Ascending aorta (tissue), 2 donors: ENCODE measurements around the gene RAB40C. TPM values are rescaled to one million over a fixed set of nuclear protein-coding genes. Genes with fewer than 3 reads are reported as not detected.

Experiments
- DNase-seq, 2 donors: peaks; one replicate each; pipeline ENCODE4 v3.0.0-alpha.2; 2019; ENCODE audit warnings: low spot score in 2 of 2
- H3K27ac ChIP-seq, 2 donors: fragments of 200-600 bp; sonication (generic); one replicate each; pipeline ENCODE4 v1.5.1; 2016 to 2017; ENCODE audit warnings: mild to moderate bottlenecking in 1 of 2
- H3K27me3 ChIP-seq: fragments of 200-600 bp; sonication (generic); one replicate; pipeline ENCODE4 v1.5.1; 2017
- H3K36me3 ChIP-seq, 2 donors: fragments of 200-600 bp; sonication (generic); one replicate each; pipeline ENCODE4 v1.5.1; 2016
- H3K4me1 ChIP-seq, 2 donors: fragments of 200-600 bp; sonication (generic); one replicate each; pipeline ENCODE4 v1.5.1; 2016 to 2017; ENCODE audit warnings: mild to moderate bottlenecking in 1 of 2
- H3K4me3 ChIP-seq, 2 donors: fragments of 200-600 bp; sonication (generic); one replicate each; pipeline ENCODE4 v1.5.1; 2016 to 2017; ENCODE audit warnings: mild to moderate bottlenecking in 1 of 2
- H3K9me3 ChIP-seq, 2 donors: fragments of 200-600 bp; sonication (generic); one replicate each; pipeline ENCODE4 v1.5.1; 2016
- intact Hi-C: fragments of 100-400 bp; cut with DNase I; formaldehyde crosslinking; loops from one replicate; pipeline ENCODE4 v1.15.1; 2023
- total RNA-seq: library from RNA; depleted of rRNA; stranded (reverse); fragments of >200 nt; gene quantifications from one replicate; pipeline ENCODE4 v1.1.0, GENCODE V29; 2016
- TF ChIP-seq, protein P1 (sequence below), 3 experiments: fragments of 200-600 bp in 2 of 3; fragments of 450-650 bp in 1 of 3; sonication (generic) in 2 of 3; IDR thresholded peaks; one replicate each; pipeline ENCODE4 v1.5.1; 2016 to 2019; ENCODE audit warnings: antibody characterized with exemption in 3 of 3, mild to moderate bottlenecking in 1 of 3, moderate library complexity in 1 of 3

RAB40C gene
- total RNA-seq, 1 donor from 2014 or later = 29.8 TPM

DNA sequence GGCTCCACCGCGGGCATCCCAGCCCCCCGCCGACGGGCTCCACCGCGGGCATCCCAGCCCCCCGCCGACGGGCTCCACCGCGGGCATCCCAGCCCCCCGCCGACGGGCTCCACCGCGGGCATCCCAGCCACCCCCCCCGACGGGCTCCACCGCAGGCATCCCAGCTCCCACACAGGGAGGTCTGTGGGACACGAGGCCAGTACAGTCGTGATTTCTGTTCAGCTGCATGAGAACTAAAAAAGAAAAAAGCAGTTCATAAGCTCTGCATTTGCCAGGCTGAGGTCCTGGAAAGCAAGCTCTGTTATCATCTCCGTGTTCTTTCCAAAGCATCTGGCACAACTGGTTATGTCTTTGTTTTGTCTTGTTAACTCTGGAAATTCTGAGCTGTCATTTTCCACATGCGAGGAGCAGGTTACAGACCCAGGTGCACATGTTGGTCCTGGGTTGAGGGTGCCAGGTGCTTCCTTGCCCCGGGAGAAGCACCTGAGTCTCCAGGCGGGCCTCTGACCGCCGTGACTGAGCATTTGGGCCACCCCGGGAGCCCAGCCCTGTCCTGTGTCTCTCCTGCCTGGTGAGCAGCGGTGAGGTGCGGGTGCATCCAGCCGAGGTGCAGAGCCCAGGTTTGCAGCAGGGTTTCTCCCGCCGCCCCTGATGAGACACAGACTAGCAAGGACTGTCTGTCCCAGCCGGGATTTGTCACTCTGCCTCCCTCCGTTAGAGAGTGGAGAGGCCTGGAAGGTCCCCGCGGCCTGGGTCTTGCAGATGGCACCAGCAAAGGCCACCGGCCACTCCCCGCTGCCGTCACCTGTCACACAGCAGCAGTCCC, 31.0 kb downstream of the RAB40C start:
- Histone ChIP-seq H3K27ac (no peak overlapping the region), H3K9me3 (no peaks in the 10 kb centered on the region), H3K27me3 (no peaks in the 10 kb centered on the region), H3K4me1 (no peaks in the 10 kb centered on the region), H3K4me3 (no peak overlapping the region), H3K36me3 (peaks cover 5 to 15% of the 10 kb centered on the region in 2 donors)
- DNase-seq = no peak
- TF ChIP-seq, protein P1, sequence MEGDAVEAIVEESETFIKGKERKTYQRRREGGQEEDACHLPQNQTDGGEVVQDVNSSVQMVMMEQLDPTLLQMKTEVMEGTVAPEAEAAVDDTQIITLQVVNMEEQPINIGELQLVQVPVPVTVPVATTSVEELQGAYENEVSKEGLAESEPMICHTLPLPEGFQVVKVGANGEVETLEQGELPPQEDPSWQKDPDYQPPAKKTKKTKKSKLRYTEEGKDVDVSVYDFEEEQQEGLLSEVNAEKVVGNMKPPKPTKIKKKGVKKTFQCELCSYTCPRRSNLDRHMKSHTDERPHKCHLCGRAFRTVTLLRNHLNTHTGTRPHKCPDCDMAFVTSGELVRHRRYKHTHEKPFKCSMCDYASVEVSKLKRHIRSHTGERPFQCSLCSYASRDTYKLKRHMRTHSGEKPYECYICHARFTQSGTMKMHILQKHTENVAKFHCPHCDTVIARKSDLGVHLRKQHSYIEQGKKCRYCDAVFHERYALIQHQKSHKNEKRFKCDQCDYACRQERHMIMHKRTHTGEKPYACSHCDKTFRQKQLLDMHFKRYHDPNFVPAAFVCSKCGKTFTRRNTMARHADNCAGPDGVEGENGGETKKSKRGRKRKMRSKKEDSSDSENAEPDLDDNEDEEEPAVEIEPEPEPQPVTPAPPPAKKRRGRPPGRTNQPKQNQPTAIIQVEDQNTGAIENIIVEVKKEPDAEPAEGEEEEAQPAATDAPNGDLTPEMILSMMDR (IDR thresholded peaks at IDR 0.05) = no peak
- intact Hi-C loops = no loop called here

DNA sequence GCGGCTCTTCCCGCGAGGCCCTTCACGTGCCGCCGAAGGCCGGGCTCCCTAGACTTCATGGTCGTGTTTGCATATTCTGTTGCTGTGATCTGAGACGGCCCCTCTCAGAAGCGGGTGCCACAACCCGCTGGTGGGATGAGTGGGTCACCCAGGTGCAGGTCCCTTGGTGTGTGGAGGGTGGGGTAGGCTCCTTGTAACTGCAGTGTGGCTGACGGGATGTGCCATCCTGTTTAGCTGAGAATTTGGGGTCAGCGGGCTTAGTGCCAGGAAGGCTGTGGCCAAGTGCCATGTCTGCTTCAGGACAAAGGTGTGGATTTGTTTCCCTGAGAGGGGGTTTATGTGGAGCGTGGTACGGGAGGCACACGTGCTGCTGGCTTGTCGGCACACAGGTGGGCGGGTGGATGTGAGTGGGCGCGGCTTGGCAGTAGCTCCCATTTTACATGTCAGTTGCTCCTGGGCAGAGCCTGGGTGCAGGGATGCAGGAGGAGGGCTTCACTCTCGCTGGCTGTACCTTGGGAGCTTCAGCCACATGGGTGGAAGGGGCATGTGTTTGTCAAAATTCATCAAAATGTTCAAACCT, 31.8 kb downstream of the RAB40C start:
- no peak for DNase-seq
- no peak overlapping the region for H3K4me3 ChIP-seq
- H3K9me3 ChIP-seq = no peaks in the 10 kb centered on the region
- intact Hi-C loops = no loop called here
- no peaks in the 10 kb centered on the region for H3K27me3 ChIP-seq
- H3K36me3 ChIP-seq = peaks cover 12 to 22% of the 10 kb centered on the region in 2 donors
- TF ChIP-seq, protein P1 (IDR thresholded peaks at IDR 0.05) = no peak
- H3K27ac ChIP-seq = no peak overlapping the region
- no peaks in the 10 kb centered on the region for H3K4me1 ChIP-seq

DNA sequence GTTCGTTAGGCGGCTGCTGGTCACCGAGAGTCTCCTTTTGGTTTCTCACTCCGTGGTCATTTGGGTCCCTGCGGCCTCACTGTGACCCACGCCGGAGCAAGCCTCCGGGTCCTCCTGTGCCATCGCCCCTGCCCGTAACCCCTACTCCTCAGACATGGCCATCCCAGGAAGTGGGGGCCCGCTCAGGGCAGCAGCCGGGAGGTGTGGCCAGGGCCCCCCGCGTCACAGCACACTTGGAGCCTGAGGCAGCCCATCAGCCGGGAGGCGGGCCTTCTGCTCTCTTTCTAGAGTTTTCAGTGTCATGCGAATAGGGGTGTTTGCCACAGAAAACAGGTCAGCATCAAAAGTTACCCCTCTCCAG, 33.0 kb downstream of the RAB40C start:
- H3K36me3 ChIP-seq = peaks cover 21 to 30% of the 10 kb centered on the region in 2 donors
- H3K4me3 ChIP-seq = no peak overlapping the region
- DNase-seq = no peak
- H3K27me3 ChIP-seq = no peaks in the 10 kb centered on the region
- intact Hi-C loops = no loop called here
- H3K9me3 ChIP-seq = no peaks in the 10 kb centered on the region
- TF ChIP-seq, protein P1 (IDR thresholded peaks at IDR 0.05) = no peak
- H3K27ac ChIP-seq = no peak overlapping the region
- H3K4me1 ChIP-seq = no peaks in the 10 kb centered on the region

DNA sequence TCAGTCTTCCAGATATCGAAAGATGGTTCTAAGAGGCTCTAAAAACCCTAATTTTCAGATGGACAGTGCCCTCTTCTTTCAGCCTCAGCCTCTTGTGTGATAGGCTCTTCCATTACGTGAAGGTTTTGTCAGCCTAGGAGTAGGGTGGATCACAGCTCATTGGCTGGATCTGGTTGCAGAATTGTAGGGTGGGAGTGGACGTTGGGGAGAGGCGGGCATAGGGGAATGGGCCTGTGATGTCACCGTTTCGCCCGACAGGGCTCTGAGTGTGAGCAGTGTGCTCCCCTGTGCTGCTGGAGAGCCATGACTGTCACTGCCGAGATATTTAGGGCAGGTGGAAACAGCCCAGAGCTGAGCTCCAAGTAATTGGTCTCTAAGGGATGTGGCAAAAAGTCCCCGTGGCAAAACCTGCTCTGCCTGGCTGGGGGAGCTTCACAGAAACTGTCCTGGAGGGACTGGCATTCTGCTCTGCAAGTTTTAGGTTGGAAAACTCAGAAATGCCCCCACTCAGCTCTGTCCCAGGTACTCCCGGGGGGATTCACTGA, 34.7 kb downstream of the RAB40C start:
- no peaks in the 10 kb centered on the region for H3K4me1 ChIP-seq
- no peaks in the 10 kb centered on the region for H3K9me3 ChIP-seq
- no peak overlapping the region for H3K27ac ChIP-seq
- DNase-seq = no peak
- peaks cover 26 to 39% of the 10 kb centered on the region in 2 donors for H3K36me3 ChIP-seq
- intact Hi-C loops = no loop called here
- H3K27me3 ChIP-seq = no peaks in the 10 kb centered on the region
- TF ChIP-seq, protein P1 (IDR thresholded peaks at IDR 0.05) = no peak
- no peak overlapping the region for H3K4me3 ChIP-seq

DNA sequence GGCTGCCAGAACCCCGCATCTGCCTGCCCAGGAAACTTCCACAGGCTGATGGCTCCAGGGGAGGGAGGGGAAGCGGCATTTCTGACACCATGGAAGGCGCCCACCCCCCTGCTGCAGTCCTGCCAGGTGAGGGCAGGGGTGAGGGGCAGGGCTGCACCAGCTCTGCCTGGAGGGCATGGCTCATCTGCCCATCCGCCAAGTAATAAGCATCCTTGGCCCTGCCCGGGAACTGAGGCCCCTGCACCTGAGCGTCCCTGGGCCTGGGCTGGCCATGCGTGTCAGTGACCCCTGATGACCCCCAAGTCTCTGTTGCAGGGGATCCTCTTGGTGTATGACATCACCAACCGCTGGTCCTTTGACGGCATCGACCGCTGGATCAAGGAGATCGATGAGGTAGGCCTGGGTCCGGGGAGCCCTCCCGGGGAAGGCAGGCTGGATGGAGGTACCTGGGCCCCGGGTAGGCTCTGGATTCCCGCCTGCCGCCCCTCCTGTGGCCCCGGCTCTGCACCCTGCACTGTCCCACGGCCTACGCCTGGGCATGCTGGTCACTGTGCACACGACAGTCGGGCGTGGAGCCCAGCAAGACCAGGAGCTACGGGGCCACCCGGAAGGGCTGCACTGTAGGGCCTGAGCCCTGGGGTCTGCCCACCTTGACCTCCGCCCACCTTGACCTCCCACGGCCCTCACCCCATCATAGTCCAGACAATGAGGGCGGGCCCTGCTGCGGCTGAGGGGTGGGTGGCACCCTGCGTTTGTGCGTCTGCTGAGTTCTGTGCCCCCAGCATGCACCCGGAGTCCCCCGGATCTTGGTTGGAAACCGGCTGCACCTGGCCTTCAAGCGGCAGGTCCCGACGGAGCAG, 35.5 kb downstream of the RAB40C start:
- Histone ChIP-seq H3K4me3 (no peak overlapping the region), H3K27me3 (no peaks in the 10 kb centered on the region), H3K27ac (no peak overlapping the region), H3K9me3 (no peaks in the 10 kb centered on the region), H3K36me3 (peaks cover 26 to 39% of the 10 kb centered on the region in 2 donors), H3K4me1 (no peaks in the 10 kb centered on the region)
- DNase-seq = no peak
- intact Hi-C loops = no loop called here
- TF ChIP-seq, protein P1 (IDR thresholded peaks at IDR 0.05) = no peak
